GM18909 (cell line): ENCODE data around the gene PPP4R2.

Source experiments
- ATAC-seq: cut with Tn5 transposase; IDR thresholded peaks from one replicate; pipeline ENCODE4 v1.9.1; 2021; ENCODE audit warnings: mild to moderate bottlenecking; ENCODE audit not compliant: unreplicated experiment, poor library complexity

PPP4R2 gene

GRCh38 chr3:73021301-73021835 is 24.8 kb downstream of the PPP4R2 start:
- no peak for ATAC-seq

GRCh38 chr3:73024836-73025235 is 28.2 kb downstream of the PPP4R2 start:
- ATAC-seq, result no peak

GRCh38 chr3:73026111-73026759 is 29.6 kb downstream of the PPP4R2 start:
- no peak for ATAC-seq

GRCh38 chr3:73026760-73027113 is 30.1 kb downstream of the PPP4R2 start:
- no peak for ATAC-seq

DNA sequence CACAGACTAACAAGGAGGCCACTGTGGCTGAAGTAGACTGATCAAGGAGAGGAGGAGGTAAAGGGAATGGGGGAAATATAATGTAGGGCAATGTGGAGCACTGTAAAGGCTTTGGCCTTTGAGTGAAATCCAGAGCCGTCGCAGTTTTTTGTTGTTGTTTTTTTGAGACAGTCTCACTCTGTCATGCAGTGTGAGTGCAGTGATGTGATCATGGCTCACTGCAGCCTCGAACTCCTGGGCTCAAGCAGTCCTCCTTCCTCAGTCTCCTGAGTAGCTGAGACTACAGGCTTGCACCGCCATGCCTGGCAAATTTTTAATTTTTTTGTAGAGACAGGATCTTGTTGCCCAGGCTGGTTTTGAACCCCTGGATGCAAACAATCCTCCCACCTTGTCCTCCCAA is 32.2 kb downstream of the PPP4R2 start:
- ATAC-seq, result no peak

- ATAC-seq, result no peak
These were observed 32.7 kb downstream of the PPP4R2 start for GRCh38 chr3:73029321-73029796.

GRCh38 chr3:73030073-73030597 is 33.5 kb downstream of the PPP4R2 start:
- ATAC-seq, result no peak

DNA sequence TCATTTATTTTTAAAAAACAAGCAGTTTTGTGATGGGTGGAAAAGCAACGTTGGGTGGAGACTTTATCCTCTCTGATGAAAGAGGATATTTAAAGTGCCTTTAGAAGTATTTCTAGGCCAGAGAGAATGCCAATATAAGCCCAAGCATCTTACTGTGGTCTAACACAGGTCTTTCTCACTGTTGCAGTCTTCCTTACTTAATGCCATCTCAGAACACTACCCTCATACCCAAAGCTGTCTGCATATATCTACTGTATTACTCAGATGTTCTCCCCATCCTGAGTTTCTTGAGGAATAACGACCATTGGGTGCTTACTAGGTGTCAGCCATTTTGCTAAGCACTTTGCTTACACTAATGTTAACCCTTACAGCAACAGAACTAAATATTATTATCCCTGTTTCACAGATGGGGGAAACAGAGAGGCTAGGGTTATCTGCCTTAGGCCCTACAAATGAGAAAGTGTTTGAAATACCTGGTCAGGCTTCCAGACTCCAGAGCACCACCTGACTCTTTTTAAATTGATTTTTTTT is 35.0 kb downstream of the PPP4R2 start:
- ATAC-seq, result no peak

GRCh38 chr3:73036694-73037591 is 40.3 kb downstream of the PPP4R2 start:
- no peak for ATAC-seq

DNA sequence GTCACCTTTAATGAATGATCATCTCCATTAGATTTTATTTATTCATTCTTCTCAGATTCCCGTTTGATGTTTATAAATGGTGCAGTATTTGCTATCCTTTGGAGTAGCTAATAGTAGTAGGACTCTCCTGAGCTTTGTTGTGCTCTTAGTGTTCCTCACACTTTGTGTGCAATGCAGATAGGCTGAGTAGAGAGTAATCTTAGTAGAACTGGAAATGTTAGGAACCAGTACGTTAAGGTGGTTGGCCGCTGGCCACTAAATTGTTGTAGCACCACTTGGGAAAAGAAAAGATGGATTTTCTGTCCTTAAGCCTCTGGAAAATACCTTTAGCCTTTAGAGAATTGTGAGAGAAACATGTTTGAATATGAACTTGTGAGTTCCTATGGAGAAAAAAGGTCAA is 44.9 kb downstream of the PPP4R2 start:
- ATAC-seq, result no peak

DNA sequence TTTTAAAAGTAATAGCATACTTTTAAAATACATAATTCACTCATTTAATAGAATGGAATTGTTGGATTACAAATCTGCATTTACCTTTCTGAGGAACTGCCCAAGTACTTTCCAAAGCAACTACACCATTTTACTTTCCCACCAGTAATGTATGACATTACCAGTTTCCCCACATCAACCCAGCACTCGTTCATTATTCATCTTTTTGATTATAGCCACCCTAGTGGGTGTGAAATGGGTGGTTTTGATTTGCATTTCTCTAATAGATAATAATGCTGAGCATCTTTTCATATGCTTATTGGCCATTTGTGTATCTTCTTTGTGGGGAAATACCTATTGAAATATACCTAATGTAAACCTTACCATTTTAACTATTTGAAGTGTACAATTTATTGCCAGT is 46.8 kb downstream of the PPP4R2 start:
- no peak for ATAC-seq

- no peak for ATAC-seq
These were observed 48.8 kb downstream of the PPP4R2 start for GRCh38 chr3:73045391-73045790.

- ATAC-seq, result no peak
These were observed 49.6 kb downstream of the PPP4R2 start for GRCh38 chr3:73046195-73046594.

DNA sequence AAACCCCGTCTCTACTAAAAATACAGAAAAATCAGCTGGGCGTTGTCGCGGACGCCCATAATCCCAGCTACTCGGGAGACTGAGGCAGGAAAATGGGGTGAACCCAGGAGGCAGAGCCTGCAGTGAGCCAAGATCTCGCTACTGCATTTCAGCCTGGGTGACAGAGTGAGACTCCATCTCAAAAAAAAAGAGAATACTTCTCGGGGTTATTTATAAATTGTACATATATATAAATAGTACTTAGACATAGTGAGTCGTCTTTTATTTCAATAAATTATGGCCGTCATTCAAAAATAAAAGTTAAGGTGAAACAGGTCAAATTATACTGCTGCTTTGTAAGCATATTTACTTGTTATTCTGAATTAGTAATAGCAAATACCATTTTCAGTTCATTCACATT is 52.7 kb downstream of the PPP4R2 start:
- ATAC-seq, result no peak

DNA sequence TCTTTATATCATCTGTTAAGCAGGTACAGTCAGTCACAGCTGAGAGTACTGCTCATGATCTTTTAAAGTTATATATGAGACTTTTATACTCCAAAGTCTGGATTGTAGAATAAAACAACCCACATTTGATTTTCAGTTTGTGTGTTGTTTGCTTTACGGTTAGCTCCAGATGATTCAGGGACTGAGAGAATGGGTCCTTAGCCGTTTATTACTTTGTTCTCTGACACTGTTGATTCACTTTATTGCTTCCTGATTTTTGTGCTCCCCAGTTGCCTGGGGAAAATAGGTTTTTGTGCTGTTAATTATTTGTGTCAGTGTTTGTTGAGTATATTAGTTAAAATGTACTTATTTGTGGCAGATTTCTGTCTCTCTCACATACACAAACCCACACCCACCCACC is 56.2 kb downstream of the PPP4R2 start:
- no peak for ATAC-seq

- no peak for ATAC-seq
These were observed 59.0 kb downstream of the PPP4R2 start for GRCh38 chr3:73055583-73055982.

DNA sequence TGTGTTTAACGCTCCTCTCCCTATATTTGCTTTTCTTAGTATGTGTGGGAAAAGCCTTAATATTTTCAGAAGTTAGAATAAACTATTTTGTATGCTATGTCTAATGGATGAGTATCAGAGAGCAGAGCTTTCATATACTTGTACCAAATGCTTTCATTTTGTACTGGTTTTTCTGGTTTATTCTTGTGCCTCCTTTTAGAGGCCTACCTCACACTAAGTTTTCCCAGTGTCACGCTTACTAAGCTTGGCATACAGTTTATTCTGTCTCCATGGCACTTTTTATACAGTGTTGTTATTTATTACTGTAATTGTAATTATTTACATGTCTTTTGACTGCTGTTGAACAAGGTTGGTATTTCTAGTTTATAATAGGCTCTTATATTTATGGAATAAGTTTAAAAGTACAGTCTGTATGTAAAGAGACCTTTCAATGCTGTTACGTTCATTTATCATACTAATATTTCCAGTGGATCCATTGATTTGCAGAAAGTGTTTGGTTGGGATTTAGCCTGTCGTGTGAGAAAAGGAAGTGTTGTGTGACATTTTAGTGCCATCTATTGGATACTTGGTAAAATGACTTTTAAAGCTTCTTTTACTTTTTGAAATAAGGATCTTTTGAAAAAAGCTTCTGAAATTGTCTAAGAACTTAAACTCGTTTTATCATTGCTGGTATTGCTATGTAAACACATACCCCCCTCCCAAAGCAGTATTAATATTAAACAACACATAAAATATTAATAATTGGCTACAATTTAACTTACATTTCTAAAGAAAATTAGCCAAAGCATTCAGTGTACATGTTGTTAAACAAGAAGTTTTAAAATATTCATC is 59.6 kb downstream of the PPP4R2 start:
- ATAC-seq, result no peak

- ATAC-seq, result no peak
These were observed 60.2 kb downstream of the PPP4R2 start for GRCh38 chr3:73056845-73057150.

DNA sequence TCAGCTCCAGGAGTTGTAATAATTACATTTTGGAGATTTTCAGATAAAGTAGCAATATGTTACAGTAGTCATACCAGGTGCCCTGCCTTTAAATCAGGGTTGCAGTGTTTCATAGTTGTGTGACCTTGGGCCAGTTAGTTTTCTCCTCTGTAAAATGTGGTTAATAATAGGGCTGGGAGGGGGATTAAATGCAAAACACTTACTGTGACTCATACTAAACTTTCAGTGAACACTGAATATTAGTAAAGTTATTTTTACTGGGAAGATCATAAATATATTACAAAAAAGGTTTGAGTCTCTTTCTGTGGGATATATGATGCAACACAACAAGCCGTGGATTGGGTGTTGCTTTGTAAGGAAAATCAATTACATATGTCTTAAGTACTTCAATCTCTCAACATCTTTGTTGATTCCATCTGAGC is 63.7 kb downstream of the PPP4R2 start:
- ATAC-seq, result no peak

GRCh38 chr3:73061416-73061815 is 64.8 kb downstream of the PPP4R2 start, which contains the start of gene EBLN2:
EBLN2 (plus strand) TSS chr3:73061659; CDS start chr3:73062082, 423 bp downstream.
- no peak for ATAC-seq
